Mammary epithelial cell (primary cell): ENCODE data around the gene SLC5A5.

Source experiments
- CTCF ChIP-seq, 2 donors: IDR thresholded peaks in 1 of 2; conservative IDR thresholded peaks in 1 of 2; 2 replicates each; pipeline ENCODE4 v1.5.1; 2011 to 2012; ENCODE audit warnings: inconsistent platforms in 2 of 2, low read length in 2 of 2, mild to moderate bottlenecking in 2 of 2, control low read depth in 1 of 2, low read depth in 1 of 2; ENCODE audit not compliant: insufficient read depth in 1 of 2; ENCODE audit errors: extremely low read depth in 1 of 2
- EZH2 ChIP-seq: IDR thresholded peaks from 2 replicates; pipeline ENCODE4 v1.6.1; 2012; ENCODE audit warnings: low read length, inconsistent platforms, borderline replicate concordance

- TF ChIP-seq CTCF (conservative IDR thresholded peaks at IDR 0.05 in 1 of 2, IDR thresholded peaks at IDR 0.05 in 1 of 2; ENCODE audit: extremely low read depth in 1 of 2, insufficient read depth in 1 of 2, low read depth in 1 of 2, low read length in 2 of 2) (no peak), EZH2 (no peak)
These were observed 23.0 kb upstream of the SLC5A5 start for GRCh38 chr19:17848595-17849292.
